GM18868 (cell line): ENCODE data around the gene PRDM2.

Experiments
- ATAC-seq: cut with Tn5 transposase; IDR thresholded peaks from one replicate; pipeline ENCODE4 v1.9.1; 2021; ENCODE audit warnings: mild to moderate bottlenecking, moderate library complexity; ENCODE audit not compliant: unreplicated experiment

The PRDM2 gene

GRCh38 chr1:13830616-13831280, 130.8 kb downstream of the PRDM2 start:
- no peak for ATAC-seq

GRCh38 chr1:13832100-13832499, 132.1 kb downstream of the PRDM2 start:
- no peak for ATAC-seq

DNA sequence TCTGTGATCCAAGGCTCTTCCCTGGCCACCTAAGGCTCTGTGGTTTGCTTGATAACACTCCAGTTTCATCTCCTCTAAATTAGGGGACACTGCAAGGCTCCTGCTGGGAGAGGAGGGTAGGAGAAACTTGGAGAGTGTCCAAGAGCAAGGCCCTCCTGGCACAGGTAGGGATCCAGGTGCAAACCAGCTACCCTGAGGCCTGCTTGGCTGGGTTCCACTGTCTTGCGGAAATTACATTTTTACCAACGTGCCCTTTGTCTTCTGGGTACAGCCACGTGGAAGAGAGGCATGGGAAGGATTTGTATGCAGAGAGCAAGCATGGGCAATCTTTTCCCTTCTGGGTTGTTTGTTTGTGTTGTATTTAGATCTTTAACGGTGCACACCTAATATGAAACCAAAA, 132.5 kb downstream of the PRDM2 start:
- no peak for ATAC-seq

GRCh38 chr1:13836136-13836535, 136.1 kb downstream of the PRDM2 start:
- no peak for ATAC-seq

- ATAC-seq: no peak
Measured at GRCh38 chr1:13836631-13837030, 136.6 kb downstream of the PRDM2 start.

DNA sequence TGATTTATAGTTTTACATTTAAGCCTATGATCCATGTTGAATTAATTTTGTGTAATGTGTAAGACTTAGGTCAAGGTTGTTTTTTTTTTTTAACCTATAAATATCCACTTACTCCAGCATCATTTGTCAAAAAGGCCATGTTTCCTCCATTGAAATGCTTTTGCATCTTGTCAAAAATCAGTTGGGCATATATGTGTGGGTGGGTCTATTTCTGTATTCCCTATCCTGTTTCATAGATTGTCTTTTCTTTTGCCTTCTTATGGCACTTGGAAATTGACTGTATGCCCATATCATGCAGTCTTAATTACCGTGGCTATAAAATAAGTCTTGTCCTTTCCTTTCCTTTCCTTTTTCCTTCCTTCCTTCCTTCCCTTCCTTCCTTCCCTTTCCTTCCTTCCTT, 138.2 kb downstream of the PRDM2 start:
- no peak for ATAC-seq

DNA sequence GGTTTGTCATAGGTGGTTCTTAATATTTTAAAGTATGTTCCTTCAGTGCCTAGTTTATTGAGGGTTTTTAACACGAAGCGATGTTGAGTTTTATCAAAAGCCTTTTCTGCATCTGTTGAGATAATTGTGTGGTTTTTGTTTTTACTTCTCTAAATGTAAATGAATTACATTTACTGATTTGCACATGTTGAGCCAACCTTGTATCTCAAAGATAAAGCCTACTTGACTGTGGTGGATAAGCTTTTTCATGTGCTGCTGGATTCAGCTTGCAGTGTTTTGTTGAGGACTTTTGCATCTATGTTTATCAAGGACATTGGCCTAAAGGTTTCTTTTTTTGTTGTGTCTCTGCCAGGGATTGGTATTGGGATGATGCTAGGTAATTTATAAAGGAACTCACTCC, 142.5 kb downstream of the PRDM2 start:
- no peak for ATAC-seq

- ATAC-seq: no peak
Measured at GRCh38 chr1:13851726-13852125, 151.7 kb downstream of the PRDM2 start.

DNA sequence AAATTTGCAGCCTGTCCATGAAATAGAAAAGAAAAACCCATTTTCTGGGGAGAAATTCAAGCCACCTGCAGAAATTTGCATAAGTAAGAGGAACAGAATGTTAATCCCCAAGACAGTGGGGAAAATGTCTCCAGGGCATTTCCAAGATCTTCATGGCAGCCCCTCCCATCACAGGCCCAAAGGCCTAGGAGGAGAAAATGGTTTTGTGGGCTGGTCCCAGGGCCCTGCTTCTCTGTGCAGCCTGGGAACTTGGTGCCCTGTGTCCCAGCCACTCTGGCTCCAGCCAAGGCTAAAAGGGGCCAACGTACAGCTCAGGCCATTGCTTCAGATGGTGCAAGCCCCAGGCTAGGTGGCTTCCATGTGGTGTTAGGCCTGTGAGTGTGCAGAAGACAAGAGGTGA, 155.6 kb downstream of the PRDM2 start:
- ATAC-seq: no peak

- no peak for ATAC-seq
Measured at GRCh38 chr1:13860031-13860430, 160.0 kb downstream of the PRDM2 start.

GRCh38 chr1:13864760-13865159, 164.8 kb downstream of the PRDM2 start:
- no peak for ATAC-seq

- ATAC-seq: no peak
Measured at GRCh38 chr1:13865851-13866250, 165.9 kb downstream of the PRDM2 start.

GRCh38 chr1:13867603-13868002, 167.6 kb downstream of the PRDM2 start:
- ATAC-seq: no peak

GRCh38 chr1:13869172-13869797, 169.3 kb downstream of the PRDM2 start:
- ATAC-seq: no peak

- ATAC-seq: no peak
Measured at GRCh38 chr1:13871413-13871812, 171.4 kb downstream of the PRDM2 start.

DNA sequence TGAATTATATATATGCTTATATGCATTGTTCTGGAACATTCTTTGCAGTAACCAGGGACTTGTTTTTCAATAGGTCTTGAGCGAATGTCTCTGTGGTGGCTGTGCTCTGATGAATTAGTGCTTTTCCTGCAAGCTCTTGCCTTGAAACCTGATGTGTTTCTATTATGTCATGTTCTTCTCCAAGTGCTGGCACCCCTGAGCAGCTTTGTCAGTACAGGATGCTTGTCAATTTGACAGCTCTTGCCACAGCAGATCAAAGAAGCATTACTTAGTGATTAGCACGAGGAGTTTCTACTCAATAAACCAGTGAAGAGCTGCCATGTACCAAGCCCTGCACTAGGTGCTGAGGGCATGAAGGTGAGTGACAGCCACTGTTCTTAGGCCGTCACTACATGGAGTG, 171.9 kb downstream of the PRDM2 start:
- no peak for ATAC-seq

GRCh38 chr1:13873032-13873431, 173.0 kb downstream of the PRDM2 start:
- no peak for ATAC-seq
